ENCODE results near the gene IL4.

IL4 gene

DNA sequence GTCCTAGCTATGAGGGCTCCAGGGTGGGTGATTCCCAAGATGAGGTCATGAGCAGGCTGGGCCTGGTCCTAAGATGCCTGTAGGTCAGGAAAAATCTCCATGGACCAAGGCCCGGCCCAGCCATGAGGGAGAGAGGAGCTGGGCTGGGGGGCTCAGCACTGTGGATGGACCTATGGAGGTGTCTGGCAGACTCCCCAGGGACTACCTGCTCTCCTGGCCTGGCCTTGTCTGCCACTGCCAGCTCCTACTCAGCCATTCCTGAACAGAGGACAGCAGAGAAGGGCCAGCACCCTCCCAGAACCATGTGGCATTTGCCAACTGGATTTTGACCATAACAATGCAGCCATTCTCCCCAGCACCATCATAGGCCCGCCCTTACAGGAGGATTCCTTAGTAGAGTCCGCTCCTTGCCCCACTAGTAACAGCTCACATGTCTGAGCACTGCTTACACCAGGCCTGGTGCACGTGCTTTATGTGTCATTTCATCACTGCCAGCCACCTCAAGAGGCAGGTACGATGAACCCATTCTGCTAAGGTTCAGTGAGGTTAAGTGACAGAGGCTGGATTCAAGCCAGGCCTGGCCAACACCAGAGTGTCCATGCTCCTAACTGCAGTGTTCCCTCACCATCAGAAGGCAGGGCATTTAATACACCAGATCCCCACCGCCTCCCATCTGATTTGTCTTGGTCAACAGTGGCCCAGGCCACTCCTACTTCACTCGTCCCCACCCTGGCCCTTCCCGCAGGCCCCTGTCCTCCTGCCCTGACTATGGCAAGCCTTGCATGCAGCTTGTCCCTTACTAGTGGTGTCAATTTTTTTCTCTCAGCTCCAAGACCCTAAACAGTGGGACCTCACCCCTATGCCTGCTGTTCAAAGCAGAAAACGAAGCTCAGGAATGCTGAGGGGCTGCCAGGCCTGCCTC, 15.1 kb upstream of the IL4 start:
- no peak for DNase-seq

DNA sequence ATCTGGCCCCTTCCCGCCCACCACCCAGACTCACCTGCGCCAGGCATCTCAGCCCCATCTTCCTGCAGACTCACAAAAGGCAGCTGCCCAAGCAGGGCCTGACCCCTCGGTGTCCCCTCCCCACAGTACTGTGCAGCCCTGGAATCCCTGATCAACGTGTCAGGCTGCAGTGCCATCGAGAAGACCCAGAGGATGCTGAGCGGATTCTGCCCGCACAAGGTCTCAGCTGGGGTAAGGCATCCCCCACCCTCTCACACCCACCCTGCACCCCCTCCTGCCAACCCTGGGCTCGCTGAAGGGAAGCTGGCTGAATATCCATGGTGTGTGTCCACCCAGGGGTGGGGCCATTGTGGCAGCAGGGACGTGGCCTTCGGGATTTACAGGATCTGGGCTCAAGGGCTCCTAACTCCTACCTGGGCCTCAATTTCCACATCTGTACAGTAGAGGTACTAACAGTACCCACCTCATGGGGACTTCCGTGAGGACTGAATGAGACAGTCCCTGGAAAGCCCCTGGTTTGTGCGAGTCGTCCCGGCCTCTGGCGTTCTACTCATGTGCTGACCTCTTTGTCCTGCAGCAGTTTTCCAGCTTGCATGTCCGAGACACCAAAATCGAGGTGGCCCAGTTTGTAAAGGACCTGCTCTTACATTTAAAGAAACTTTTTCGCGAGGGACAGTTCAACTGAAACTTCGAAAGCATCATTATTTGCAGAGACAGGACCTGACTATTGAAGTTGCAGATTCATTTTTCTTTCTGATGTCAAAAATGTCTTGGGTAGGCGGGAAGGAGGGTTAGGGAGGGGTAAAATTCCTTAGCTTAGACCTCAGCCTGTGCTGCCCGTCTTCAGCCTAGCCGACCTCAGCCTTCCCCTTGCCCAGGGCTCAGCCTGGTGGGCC, 13.9 kb upstream of the IL4 start:
- DNase-seq, result no peak

DNA sequence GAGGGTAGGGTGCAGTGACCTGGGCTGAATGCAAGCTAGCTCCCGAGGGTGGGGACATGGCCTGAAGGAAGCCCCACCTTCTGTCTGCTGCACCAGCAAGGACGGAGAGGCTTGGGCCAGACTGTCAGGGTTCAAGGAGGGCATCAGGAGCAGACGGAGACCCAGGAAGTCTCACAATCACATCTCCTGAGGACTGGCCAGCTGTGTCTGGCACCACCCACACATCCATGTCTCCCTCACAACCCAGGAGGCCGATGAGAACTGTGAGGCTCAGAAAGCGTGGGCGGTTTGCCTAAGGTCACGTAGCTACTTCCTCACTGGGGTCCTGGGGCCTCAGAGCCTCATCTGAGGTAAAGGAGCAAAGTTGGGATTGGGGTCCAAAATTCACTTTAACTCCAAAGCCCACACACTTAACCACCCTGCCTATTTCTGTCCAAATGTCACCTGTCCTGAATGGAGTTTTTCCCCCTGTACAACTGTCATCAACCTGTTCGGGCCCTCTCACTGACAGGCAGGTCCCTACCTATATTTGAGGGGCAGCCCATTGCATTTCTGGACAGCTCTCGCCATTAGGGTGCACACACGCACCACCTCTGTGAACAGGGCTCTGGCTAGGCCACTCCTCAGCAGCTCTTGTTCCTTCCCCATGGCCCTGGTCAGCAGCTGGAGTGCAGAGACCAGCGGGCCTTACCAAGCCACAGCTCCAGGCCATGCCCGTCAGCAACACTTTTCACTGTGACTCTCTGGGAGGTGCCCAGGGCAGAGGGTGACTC, 12.4 kb upstream of the IL4 start:
- DNase-seq, result no peak

DNA sequence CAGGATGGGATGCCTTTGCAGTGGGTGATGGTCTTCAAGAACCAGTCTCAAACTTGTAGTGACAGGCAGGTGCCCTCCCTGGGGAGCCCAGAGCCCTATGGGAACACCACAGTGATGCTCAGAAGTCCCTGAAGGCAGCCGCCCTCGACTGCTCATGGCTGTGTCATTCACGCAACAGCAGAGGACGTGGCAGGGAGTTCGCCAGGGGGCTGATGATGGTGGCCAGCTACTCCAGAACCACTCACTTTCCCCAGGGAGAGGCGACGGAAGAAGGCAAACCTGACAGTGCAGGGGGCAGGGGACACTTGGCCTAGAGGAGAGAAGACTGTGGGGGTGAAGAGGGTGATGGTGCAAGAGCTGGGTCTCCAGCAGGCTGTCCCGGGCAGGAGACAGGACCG, 11.8 kb upstream of the IL4 start:
- no peak for DNase-seq

DNA sequence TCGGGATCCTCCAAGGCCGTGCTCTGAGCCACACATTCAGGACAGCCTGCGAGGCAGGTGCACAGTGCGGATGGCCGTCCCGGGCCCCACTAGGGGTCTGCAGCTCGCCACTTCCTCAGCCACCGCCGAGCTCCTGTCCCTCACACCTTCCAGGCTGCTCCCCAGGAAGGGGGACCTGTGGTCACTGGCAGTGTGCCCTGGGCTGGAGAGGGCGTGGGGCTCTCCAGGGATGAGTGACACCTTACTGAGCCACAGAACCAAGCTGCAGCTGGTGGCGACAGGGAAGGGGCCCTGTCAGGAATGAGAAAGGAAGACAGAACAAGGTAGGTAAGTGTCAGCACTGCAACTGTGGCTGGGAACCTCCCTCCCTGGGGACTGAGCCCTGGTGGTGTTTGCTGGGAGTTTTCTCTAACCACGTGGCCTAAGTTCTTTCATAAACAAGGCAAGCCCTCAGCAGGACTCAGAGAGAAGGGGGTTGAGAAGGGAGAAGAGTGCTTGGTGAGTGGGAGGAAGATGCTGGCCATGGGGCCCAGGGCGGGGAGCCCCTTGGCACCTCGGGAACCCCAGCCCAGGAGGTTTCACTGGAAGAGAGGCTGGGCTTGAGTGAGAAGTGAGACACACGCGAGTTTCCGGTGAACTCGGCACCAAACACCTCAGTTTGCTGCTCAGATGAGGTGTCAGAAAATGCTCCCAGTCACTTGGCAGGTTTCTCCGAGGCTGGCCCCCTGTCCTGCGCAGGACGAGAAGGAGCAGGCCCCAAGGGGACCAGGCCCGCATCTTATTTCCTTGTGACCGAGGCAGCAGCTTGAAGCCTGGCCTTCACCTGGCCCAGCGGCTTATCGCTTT, 10.6 kb upstream of the IL4 start:
- DNase-seq, result peak; percentile 16

DNA sequence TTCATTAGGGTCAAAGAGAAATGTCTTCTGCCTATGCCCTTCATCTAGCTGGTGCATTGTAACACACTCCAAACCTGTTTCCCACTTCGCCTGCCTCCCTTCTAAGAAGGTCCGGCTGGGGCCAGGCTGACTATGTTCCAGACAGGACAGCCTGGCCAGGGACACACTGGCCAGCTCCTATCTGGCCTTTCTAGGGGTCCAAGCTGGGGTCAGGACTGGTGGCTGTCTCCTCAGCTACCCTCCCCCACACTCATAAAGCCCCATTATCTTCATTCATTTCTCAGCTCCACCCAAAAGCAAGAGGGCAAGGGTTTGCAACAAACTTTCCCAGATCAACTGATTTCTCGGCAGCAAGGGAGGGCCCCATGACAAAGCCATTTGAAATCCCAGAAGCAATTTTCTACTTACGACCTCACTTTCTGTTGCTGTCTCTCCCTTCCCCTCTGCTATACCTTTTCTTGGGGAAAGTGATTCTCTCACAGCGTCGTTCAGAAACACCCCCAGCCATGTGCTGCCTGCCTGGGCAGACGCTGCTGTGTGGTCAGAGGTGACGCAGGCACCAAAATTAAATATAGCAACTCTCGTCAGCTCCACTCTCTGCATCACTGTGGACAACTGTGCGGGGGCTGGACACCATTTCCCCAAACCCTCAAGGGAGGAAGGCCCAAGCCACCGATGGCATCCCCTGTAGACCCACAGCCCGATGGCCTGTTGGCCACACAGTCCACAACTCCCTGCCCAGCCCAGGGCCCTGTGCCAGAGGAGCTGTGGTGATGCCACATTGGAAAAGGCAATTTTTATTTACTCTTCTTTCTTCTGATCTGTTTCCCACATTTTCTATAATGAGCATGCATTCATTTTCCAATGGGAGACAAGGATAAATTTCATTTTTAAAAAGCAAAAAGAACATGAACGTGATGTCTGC, 9.8 kb upstream of the IL4 start:
- no peak for DNase-seq

DNA sequence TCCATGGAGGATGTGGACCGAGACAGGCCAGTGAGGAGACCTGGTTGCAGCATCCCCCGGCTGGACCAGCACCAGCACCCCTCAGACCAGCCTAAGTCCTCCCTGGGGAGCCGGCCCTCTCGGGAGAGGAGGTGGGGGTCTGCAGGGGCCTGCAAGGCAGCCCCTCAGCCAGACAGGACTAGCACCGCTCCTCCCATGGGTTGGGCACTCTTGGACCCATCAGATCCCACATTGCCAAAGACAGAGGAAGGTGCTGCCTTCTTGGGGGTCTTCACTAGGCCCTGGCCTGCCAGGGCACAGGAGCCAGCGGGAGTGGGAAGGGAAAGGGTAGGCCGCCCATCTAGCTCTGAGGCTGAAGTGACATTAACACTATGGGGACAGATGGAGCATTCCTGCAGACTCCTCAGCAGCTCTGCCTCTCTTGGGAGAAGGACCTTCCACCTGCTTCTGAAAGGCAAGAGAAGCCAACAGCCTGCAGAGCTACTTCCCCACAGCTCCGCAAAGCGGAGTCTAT, 9.0 kb upstream of the IL4 start:
- DNase-seq, result no peak

DNA sequence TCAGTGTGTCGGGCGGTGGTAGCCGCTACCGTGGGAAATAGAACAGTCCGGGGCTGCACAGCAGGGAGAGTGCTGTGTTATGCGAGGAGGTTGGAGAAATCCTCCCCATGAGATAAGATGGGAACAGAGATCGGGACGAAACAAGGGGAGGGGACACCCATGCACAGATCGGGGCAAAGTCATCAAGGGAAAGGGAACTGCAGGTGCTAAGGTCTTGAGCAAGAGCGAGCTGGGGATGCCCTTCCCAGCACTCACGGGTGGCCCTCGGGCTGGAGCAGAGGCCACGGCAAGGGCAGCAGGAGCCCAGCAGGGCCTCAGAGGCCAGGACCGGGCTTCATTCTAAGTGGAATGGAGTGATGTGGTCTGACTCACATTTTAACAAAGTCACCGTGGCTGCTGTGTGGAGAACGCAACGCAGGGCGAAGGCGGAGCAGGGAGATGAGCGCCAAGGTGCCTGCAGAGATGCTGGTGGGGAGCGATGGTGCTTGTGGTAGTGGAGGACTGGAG, 8.2 kb upstream of the IL4 start:
- DNase-seq, result no peak

DNA sequence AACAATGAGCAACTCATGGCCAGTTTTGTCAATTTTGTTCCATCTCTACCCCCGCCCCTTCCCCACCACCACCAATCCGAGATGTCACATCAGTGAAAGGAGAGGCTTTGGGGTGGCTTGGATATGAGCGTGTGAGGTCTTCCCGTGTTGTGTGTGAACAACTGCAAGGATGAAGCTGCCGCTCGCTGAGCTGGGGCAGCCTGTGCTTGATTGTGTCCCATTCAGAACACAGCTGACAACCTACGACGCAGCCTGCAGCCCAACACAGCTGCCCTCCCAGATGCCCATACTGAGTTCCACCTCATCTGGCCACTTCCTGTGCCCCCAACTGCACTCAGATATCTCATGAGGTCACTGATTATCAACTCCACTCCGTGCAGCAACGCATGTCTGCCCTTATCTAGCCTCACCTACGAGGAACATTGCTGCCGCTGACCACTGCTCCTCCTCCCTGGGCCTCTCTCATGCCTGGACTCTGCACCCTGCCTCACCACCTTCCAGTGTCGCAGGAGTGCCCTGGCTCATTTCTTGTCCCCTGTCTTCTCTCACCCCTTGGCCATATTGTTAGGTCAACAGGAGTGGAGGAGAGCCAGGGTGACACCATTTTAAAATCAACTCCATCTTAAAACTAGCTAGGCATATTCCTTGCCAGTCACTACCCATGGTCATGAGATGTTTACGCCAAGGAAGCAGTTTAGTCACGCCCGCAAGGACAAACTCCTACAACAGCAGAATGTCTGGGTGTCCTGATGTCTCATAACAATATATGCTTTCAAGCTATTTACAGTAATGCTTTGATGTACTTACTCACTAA, 7.3 kb upstream of the IL4 start:
- no peak for DNase-seq

DNA sequence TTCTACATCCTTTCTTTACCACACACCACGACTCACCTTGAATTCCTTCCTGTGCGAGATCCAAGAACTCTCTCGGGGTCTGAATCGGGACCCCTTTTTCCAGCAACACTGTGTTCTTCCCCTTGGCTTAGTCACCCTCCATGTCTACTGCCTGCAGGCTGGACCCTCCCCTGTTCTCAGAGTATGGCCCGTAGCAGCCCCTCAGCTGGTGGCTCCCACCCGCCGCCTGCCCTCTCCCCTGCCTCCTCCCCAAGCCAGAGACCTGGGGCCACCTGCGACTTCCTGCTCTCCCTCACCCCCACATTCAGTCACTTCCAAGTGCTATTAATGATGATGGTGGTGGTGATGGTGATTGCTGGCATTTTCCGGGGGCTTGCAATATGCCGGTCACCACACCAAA, 6.5 kb upstream of the IL4 start:
- DNase-seq, result no peak

DNA sequence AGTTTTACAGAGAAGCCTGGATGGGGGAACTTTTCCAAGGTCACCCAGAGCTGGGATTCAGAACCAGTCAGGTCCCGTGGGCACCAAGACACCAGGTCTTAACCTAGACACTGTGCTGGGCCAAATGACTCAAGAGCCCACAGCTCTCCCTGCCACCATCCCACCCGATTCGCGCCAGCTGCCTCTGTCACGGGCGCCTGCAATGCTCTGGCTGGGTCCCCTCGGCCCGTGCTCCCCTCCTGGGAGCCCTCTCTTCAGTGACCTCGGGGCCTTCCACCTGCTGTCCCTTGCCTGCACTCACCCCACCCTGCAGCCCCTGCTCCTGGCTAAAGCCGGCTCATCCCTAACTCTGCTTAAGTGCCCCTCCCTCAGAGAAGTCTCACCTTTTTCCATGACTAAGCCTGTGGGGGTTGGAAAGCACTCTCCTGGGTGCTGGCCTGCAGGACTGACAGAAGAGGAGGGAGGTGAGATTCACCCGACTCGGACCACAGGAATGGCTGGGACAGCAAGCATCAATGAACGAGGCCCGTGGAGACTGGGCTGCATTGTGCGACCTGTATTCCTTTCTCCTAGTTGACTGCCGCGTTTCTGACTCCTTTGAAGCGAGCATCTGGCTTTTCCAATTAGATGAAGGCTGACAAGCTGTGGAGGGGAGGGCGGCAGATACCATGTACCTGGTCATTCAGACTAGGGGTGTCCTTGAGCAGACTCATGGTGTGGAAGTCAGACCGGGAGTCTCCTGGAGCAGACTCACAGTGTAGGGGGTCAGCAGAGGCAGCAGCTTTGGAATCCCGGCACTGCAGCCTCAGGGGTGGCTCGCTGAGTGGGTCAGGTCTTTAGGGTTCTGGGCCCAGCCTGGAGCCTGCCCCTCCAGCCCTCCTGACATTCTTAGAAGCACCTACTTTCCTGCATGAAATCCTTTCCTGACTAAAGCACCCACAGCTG, 5.8 kb upstream of the IL4 start:
- DNase-seq, result no peak

DNA sequence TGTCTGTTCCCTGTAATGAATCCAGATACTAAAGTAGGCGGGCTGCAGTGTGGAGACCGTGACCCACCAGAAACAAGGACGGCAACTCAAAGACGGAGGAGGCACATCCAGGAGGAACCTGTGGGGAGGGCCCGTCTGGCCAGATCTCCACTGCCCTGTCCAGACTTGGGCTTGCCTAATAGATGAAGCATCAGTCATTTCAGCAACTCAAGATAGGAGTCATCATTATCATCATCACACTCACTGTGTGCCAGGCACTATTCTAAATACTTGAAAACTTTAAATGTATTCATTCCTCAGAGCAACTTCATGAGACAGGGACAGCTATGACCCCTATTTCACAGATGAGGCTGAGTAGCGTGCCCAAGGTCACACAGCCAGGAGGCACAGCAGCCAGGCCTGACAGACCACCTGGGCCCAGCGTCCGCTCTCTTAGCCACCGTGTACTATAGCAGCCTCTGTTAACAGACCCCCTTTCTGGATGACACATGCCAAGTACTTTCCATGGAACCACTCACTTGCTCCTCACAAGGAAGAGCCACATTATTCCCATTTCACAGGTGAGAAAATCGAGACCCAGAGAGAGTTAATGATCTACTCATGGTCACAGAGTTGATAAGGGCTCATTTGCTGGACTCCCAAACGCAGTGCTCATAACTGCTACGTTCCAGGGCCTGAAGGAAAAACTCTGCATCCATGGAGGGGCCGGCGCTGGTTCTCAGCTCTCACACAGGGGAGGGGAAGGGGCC, 4.9 kb upstream of the IL4 start:
- DNase-seq, result no peak

DNA sequence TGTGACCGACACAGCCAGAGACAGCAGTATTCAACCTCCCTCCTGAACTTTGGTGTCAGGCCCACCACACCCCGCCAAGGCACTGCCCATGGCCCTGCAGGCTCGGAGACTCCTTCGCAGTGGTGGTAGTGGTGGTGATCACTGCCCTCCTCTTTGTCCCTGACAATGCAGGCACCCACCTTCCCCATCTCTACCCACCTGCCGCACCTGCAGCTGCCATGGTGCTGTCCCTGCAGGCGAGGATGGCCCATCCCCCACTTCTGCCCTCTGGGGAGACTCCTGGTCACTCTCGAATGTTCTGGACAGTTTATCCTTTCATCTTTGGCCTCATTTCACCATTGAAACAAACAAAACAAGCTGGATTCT, 4.4 kb upstream of the IL4 start:
- DNase-seq, result no peak

DNA sequence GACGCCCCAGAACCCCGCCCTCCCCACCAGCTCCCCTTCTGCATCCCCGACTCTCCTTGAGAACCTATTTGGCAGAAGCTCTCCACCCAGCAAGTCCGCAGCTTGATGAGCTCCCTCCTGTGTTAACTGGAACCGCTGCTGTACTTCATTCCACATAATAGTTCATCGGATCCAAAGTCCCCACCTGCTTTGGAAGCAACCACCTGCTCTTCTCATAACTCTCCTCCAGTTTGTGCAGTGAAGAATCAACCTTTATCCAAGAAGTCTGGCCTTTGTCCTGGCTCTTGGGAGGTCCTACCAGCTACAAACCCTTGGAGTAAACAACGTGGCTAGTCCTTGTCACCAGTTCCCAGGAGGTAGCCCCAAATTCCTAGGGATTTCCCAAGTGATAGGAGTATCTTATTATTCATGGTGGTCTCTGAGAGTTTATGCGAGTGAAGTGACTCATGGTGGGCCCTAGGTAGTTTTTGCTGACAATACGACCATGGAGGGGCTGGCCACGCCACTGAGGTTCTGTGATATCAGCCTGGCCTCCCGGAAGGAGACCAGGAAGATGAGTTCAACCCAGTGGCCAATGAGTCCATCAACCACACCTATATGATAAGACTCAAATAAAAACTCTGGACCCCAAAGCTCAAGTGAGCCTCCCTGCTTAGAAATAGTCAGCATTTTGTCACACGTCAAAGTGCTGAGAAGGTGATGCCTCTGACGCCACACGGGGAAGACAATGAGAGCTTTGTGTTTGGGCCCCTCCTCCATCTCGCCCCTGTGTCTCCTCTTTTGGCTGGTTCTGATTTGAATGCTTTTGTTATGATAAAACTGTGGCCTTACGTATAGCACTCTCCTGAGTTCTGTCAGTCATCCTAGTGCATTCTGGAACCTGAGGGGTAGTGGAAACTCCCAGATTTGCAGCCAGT, 3.6 kb upstream of the IL4 start:
- no peak for DNase-seq

DNA sequence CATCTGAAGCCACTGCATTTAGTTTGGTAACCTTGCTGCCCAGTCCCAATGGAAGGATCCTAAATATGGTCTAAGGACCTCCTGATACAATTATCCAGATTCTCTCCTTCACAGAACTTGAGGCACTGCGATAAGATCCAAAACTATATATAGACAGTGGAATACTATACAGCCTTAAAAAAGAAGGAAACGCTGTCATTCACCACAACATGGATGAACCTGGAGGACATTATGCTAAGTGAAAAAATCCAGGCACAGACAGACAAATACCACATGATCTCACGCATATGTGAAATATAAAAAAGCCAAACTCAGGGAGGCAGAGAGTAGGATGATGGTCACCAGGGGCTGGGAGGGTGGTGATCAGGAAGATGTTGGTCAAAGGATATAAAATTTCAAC, 2.8 kb upstream of the IL4 start:
- DNase-seq, result no peak

DNA sequence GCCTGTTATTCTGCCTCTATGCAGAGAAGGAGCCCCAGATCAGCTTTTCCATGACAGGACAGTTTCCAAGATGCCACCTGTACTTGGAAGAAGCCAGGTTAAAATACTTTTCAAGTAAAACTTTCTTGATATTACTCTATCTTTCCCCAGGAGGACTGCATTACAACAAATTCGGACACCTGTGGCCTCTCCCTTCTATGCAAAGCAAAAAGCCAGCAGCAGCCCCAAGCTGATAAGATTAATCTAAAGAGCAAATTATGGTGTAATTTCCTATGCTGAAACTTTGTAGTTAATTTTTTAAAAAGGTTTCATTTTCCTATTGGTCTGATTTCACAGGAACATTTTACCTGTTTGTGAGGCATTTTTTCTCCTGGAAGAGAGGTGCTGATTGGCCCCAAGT, 301 bp upstream of the IL4 start:
- DNase-seq, result no peak
